ENCODE results near the gene RFT1. TPM values are rescaled to one million over a fixed set of nuclear protein-coding genes. Genes with fewer than 3 reads are reported as not detected.

Gene RFT1
- total and polyA plus RNA-seq, 7 experiments from 2014 or later = 16.0 to 32.0 (median 24.1) TPM

GRCh38 chr3:53044711-53045517 is 85.3 kb downstream of the RFT1 start:
- peak; percentile 38 to 76 (median 73) for DNase-seq
- Mint-ChIP-seq H3K36me3 (peaks cover 0 to 6% (median 0%) of the 10 kb centered on the region in 5 donors), H3K4me3 (peak overlapping the region; percentile 92 to 100 (median 97)), H3K27me3 (peaks cover 0 to 17% (median 0%) of the 10 kb centered on the region in 5 donors), H3K9me3 (peaks cover 0 to 4% (median 0%) of the 10 kb centered on the region in 11 donors), H3K27ac (peak overlapping the region; percentile 91 to 100 (median 99)), H3K4me1 (peaks cover 22 to 60% (median 49%) of the 10 kb centered on the region in 7 donors)
- CTCF ChIA-PET = interaction anchor here (0.8 to 1.0 kb wide), 3 partner anchors 14 to 111 kb away, joined by 3 to 5 read pairs (median 3); no protein-coding TSS in a partner anchor
- Histone ChIP-seq H3K27ac (ENCODE audit: low read depth, low read length) (peak overlapping the region; percentile 86), H3K4me1 (ENCODE audit: control insufficient read depth in 2 of 2, insufficient read depth in 2 of 2, low read length in 2 of 2) (peaks cover 9 to 29% of the 10 kb centered on the region in 2 donors), H3K9me3 (ENCODE audit: control insufficient read depth in 2 of 3, low read length in 3 of 3) (no peaks in the 10 kb centered on the region), H3K36me3 (ENCODE audit: control insufficient read depth in 2 of 3, insufficient read depth in 3 of 3, low read length in 3 of 3) (no peaks in the 10 kb centered on the region), H3K4me3 (ENCODE audit: low read length) (peak overlapping the region; percentile 77), H3K27me3 (ENCODE audit: control insufficient read depth in 2 of 2, insufficient read depth in 2 of 2, low read length in 2 of 2) (no peaks in the 10 kb centered on the region)
- POLR2A ChIA-PET = interaction anchor here (0.5 to 6.7 kb wide), 18 partner anchors 11 to 303 kb away, joined by 3 to 102 read pairs (median 6); partner anchors contain the start of genes DCP1A and RFT1
- ATAC-seq = peak; percentile 70
- intact Hi-C loops (cut with micrococcal nuclease) = loop anchor here (1.0 to 10.0 kb wide), 8 partner anchors 62 to 1660 kb away; partner anchors contain the start of genes DUSP7 (in 2 of the 2), GNL3 (in 1 of the 2), ITIH1 (in 1 of the 2) and MANF (in 1 of the 2)

- peaks cover 9 to 31% of the 10 kb centered on the region in 2 donors for H3K4me1 ChIP-seq (ENCODE audit: control insufficient read depth in 2 of 2, insufficient read depth in 2 of 2, low read length in 2 of 2)
- Mint-ChIP-seq H3K27me3 (peaks cover 0 to 14% (median 0%) of the 10 kb centered on the region in 5 donors), H3K9me3 (peaks cover 0 to 4% (median 0%) of the 10 kb centered on the region in 11 donors), H3K4me1 (peaks cover 25 to 64% (median 52%) of the 10 kb centered on the region in 7 donors), H3K36me3 (peaks cover 0 to 6% (median 0%) of the 10 kb centered on the region in 5 donors), H3K4me3 (peak overlapping the region; percentile 92 to 100 (median 97)), H3K27ac (peak overlapping the region; percentile 91 to 100 (median 99))
- H3K9me3 ChIP-seq (ENCODE audit: control insufficient read depth in 2 of 3, low read length in 3 of 3) = no peaks in the 10 kb centered on the region
- H3K36me3 ChIP-seq (ENCODE audit: control insufficient read depth in 2 of 3, insufficient read depth in 3 of 3, low read length in 3 of 3) = no peaks in the 10 kb centered on the region
- H3K27ac ChIP-seq (ENCODE audit: low read depth, low read length) = peak overlapping the region; percentile 86
- CTCF ChIA-PET = interaction anchor here (0.8 to 1.5 kb wide), 4 partner anchors 13 to 110 kb away, joined by 3 to 5 read pairs (median 4); no protein-coding TSS in a partner anchor
- POLR2A ChIA-PET = interaction anchor here (0.6 to 6.7 kb wide), 15 partner anchors 10 to 303 kb away, joined by 3 to 102 read pairs (median 6); partner anchors contain the start of genes DCP1A and RFT1
- ATAC-seq (no peak), DNase-seq (peak in 1 of 9 donors; percentile 17)
- no peaks in the 10 kb centered on the region for H3K27me3 ChIP-seq (ENCODE audit: control insufficient read depth in 2 of 2, insufficient read depth in 2 of 2, low read length in 2 of 2)
- intact Hi-C loops (cut with micrococcal nuclease) = loop anchor here (1.0 to 10.0 kb wide), 8 partner anchors 61 to 1660 kb away; partner anchors contain the start of genes DUSP7 (in 2 of the 2), GNL3 (in 1 of the 2), ITIH1 (in 1 of the 2) and MANF (in 1 of the 2)
- H3K4me3 ChIP-seq (ENCODE audit: low read length) = peak overlapping the region; percentile 77
These were observed 85.9 kb downstream of the RFT1 start for GRCh38 chr3:53044371-53044710.

- Mint-ChIP-seq H3K4me1 (peaks cover 29 to 70% (median 58%) of the 10 kb centered on the region in 7 donors), H3K36me3 (peaks cover 0 to 10% (median 0%) of the 10 kb centered on the region in 5 donors), H3K27me3 (peaks cover 0 to 12% (median 0%) of the 10 kb centered on the region in 5 donors), H3K27ac (peak overlapping the region in 8 of 9 donors; percentile 54 to 100 (median 98)), H3K4me3 (peak overlapping the region; percentile 92 to 100 (median 97)), H3K9me3 (peaks cover 0 to 4% (median 0%) of the 10 kb centered on the region in 11 donors)
- ChIA-PET CTCF (interaction anchor here (0.6 to 1.9 kb wide), 5 partner anchors 12 to 67 kb away, joined by 3 to 6 read pairs (median 3); no protein-coding TSS in a partner anchor), POLR2A (interaction anchor here (0.7 to 6.7 kb wide), 8 partner anchors 10 to 360 kb away, joined by 3 to 102 read pairs (median 15); no protein-coding TSS in a partner anchor)
- no peak for ATAC-seq
- H3K36me3 ChIP-seq (ENCODE audit: control insufficient read depth in 2 of 3, insufficient read depth in 3 of 3, low read length in 3 of 3) = no peaks in the 10 kb centered on the region
- H3K9me3 ChIP-seq (ENCODE audit: control insufficient read depth in 2 of 3, low read length in 3 of 3) = no peaks in the 10 kb centered on the region
- intact Hi-C loops (cut with micrococcal nuclease) = loop anchor here (1.0 to 10.0 kb wide), 9 partner anchors 12 to 1659 kb away; partner anchors contain the start of genes DUSP7 (in 2 of the 2), GNL3 (in 1 of the 2), ITIH1 (in 1 of the 2) and MANF (in 1 of the 2)
- no peaks in the 10 kb centered on the region for H3K27me3 ChIP-seq (ENCODE audit: control insufficient read depth in 2 of 2, insufficient read depth in 2 of 2, low read length in 2 of 2)
- peak overlapping the region; percentile 86 for H3K27ac ChIP-seq (ENCODE audit: low read depth, low read length)
- peak overlapping the region; percentile 21 for H3K4me3 ChIP-seq (ENCODE audit: low read length)
- peaks cover 9 to 34% of the 10 kb centered on the region in 2 donors for H3K4me1 ChIP-seq (ENCODE audit: control insufficient read depth in 2 of 2, insufficient read depth in 2 of 2, low read length in 2 of 2)
- peak in 1 of 9 donors; percentile 38 for DNase-seq
These were observed 86.5 kb downstream of the RFT1 start for GRCh38 chr3:53043738-53044137.

DNA sequence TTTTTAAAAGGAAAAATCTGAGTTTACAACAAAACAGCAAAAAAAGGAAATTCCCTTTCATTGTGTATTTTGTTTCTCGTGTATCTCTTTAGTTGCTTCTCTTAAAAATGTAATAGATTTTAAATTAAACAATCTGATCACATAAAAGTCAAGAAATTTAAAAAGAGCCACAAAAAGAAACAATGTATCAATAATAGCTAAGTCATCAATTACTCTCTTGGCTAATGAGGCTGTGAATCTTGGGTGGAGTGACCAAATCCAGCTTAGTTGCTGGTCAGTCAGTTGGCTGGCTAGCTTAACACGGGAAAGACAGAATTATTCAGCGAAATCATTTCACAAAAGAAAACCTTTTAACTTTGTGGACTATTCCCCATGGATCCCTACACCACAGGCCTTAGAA is 87.6 kb downstream of the RFT1 start:
- H3K4me3 ChIP-seq (ENCODE audit: low read length) = no peak overlapping the region
- ChIA-PET CTCF (interaction anchor here (0.8 to 1.9 kb wide), 3 partner anchors 16 to 59 kb away, joined by 3 to 6 read pairs (median 3); no protein-coding TSS in a partner anchor), POLR2A (interaction anchor here (5.1 to 6.7 kb wide), 3 partner anchors 9 to 59 kb away, joined by 42 to 102 read pairs (median 79); no protein-coding TSS in a partner anchor)
- Mint-ChIP-seq H3K27me3 (peaks cover 0 to 7% (median 0%) of the 10 kb centered on the region in 5 donors), H3K4me3 (peak overlapping the region in 9 of 10 donors; percentile 0 to 99 (median 92)), H3K27ac (peak overlapping the region in 8 of 9 donors; percentile 25 to 99 (median 94)), H3K36me3 (peaks cover 0 to 10% (median 5%) of the 10 kb centered on the region in 5 donors), H3K4me1 (peaks cover 33 to 76% (median 62%) of the 10 kb centered on the region in 7 donors), H3K9me3 (peaks cover 0 to 4% (median 0%) of the 10 kb centered on the region in 11 donors)
- ATAC-seq = no peak
- no peak for DNase-seq
- H3K27ac ChIP-seq (ENCODE audit: low read depth, low read length) = peak overlapping the region; percentile 86
- intact Hi-C loops (cut with micrococcal nuclease) = loop anchor here (1.0 to 10.0 kb wide), 5 partner anchors 11 to 1658 kb away; partner anchors contain the start of genes DUSP7 (in 1 of the 2), ITIH1 (in 1 of the 2), MANF (in 1 of the 2) and NEK4 (in 1 of the 2)
- no peaks in the 10 kb centered on the region for H3K36me3 ChIP-seq (ENCODE audit: control insufficient read depth in 2 of 3, insufficient read depth in 3 of 3, low read length in 3 of 3)
- H3K27me3 ChIP-seq (ENCODE audit: control insufficient read depth in 2 of 2, insufficient read depth in 2 of 2, low read length in 2 of 2) = no peaks in the 10 kb centered on the region
- H3K9me3 ChIP-seq (ENCODE audit: control insufficient read depth in 2 of 3, low read length in 3 of 3) = no peaks in the 10 kb centered on the region
- peaks cover 9 to 34% of the 10 kb centered on the region in 2 donors for H3K4me1 ChIP-seq (ENCODE audit: control insufficient read depth in 2 of 2, insufficient read depth in 2 of 2, low read length in 2 of 2)

DNA sequence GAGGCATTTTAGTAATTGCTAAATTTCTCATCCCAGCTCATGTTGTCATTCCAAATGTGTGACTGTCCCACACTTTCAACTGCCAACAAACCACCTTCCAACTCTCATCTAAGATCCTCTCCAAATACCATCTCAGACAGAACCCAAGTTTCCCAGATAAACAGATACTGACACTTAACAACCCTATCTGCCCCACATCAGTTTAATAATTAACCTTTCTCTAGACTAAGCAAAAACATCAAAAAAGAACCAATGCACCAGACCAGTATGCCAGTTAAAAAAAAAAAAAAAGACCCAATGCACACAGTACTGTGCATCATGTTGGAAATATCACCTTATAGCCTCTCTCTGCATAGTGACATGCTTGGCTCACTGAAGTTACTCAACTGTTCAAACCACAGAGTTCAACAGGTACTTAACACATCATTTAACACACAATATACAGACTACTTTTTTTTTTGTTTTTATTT is 89.8 kb downstream of the RFT1 start:
- peak overlapping the region in 7 of 10 donors; percentile 9 to 43 (median 30) for H3K4me3 Mint-ChIP-seq
- peak overlapping the region in 5 of 9 donors; percentile 0 to 63 (median 30) for H3K27ac Mint-ChIP-seq

More for the DNA sequence above, 89.8 kb downstream of the RFT1 start:
- intact Hi-C loops (cut with micrococcal nuclease) = loop anchor here (10.0 kb wide), 4 partner anchors 106 to 1656 kb away; partner anchors contain the start of genes DUSP7 (in 1 of the 2), ITIH1 (in 1 of the 2), MANF (in 1 of the 2) and NEK4 (in 1 of the 2)
- Mint-ChIP-seq H3K36me3 (peaks cover 0 to 12% (median 5%) of the 10 kb centered on the region in 5 donors), H3K9me3 (peaks cover 0 to 4% (median 0%) of the 10 kb centered on the region in 11 donors), H3K27me3 (no peaks in the 10 kb centered on the region), H3K4me1 (peaks cover 39 to 88% (median 74%) of the 10 kb centered on the region in 7 donors)
- peaks cover 20 to 52% of the 10 kb centered on the region in 2 donors for H3K4me1 ChIP-seq (ENCODE audit: control insufficient read depth in 2 of 2, insufficient read depth in 2 of 2, low read length in 2 of 2)
- no peaks in the 10 kb centered on the region for H3K9me3 ChIP-seq (ENCODE audit: control insufficient read depth in 2 of 3, low read length in 3 of 3)
- ChIA-PET POLR2A (interaction anchor here (1.0 kb wide), 1 partner anchor 9 kb away, joined by 5 read pairs; no protein-coding TSS in a partner anchor), CTCF (interaction anchor here (0.7 kb wide), 1 partner anchor 51 kb away, joined by 3 read pairs; no protein-coding TSS in a partner anchor)
- no peaks in the 10 kb centered on the region for H3K27me3 ChIP-seq (ENCODE audit: control insufficient read depth in 2 of 2, insufficient read depth in 2 of 2, low read length in 2 of 2)
- no peak overlapping the region for H3K4me3 ChIP-seq (ENCODE audit: low read length)
- no peaks in the 10 kb centered on the region for H3K36me3 ChIP-seq (ENCODE audit: control insufficient read depth in 2 of 3, insufficient read depth in 3 of 3, low read length in 3 of 3)
- no peak overlapping the region for H3K27ac ChIP-seq (ENCODE audit: low read depth, low read length)
- no peak for DNase-seq
- no peak for ATAC-seq
